ENCODE measurements around the gene C1QTNF2.
A peak's percentile ranks its signal among the peaks of the same experiment; 100 is the strongest.

Gene C1QTNF2

GRCh38 chr5:160311491-160312133 lies 58.8 kb downstream of the C1QTNF2 start:
- TF ChIP-seq CTCF (IDR thresholded peaks at IDR 0.05; ENCODE audit: low read depth, low read length) = no peak
- peak; percentile 13 to 25 for DNase-seq (ENCODE audit: low read depth in 2 of 2)
- peak overlapping the region; percentile 58 to 67 for H3K4me3 ChIP-seq (replicated peaks in 1 of 2; ENCODE audit: low read depth in 2 of 2, low read length in 2 of 2)

- DNase-seq (ENCODE audit: low read depth in 2 of 2) = no peak
- H3K4me3 ChIP-seq (replicated peaks in 1 of 2; ENCODE audit: low read depth in 2 of 2, low read length in 2 of 2) = no peak overlapping the region
- no peak for TF ChIP-seq CTCF (IDR thresholded peaks at IDR 0.05; ENCODE audit: low read depth, low read length)
Observed at GRCh38 chr5:160310552-160311295, 59.7 kb downstream of the C1QTNF2 start.

GRCh38 chr5:160310140-160310539 lies 60.3 kb downstream of the C1QTNF2 start:
- no peak for TF ChIP-seq CTCF (IDR thresholded peaks at IDR 0.05; ENCODE audit: low read depth, low read length)
- no peak overlapping the region for H3K4me3 ChIP-seq (replicated peaks in 1 of 2; ENCODE audit: low read depth in 2 of 2, low read length in 2 of 2)
- DNase-seq (ENCODE audit: low read depth in 2 of 2) = no peak

GRCh38 chr5:160306696-160307095 lies 63.7 kb downstream of the C1QTNF2 start:
- no peak overlapping the region for H3K4me3 ChIP-seq (replicated peaks in 1 of 2; ENCODE audit: low read depth in 2 of 2, low read length in 2 of 2)
- no peak for DNase-seq (ENCODE audit: low read depth in 2 of 2)
- no peak for TF ChIP-seq CTCF (IDR thresholded peaks at IDR 0.05; ENCODE audit: low read depth, low read length)

- no peak overlapping the region for H3K4me3 ChIP-seq (replicated peaks in 1 of 2; ENCODE audit: low read depth in 2 of 2, low read length in 2 of 2)
- DNase-seq (ENCODE audit: low read depth in 2 of 2) = no peak
- TF ChIP-seq CTCF (IDR thresholded peaks at IDR 0.05; ENCODE audit: low read depth, low read length) = no peak
Observed at GRCh38 chr5:160305319-160305718, 65.1 kb downstream of the C1QTNF2 start.

GRCh38 chr5:160303690-160304089 lies 66.7 kb downstream of the C1QTNF2 start:
- no peak for TF ChIP-seq CTCF (IDR thresholded peaks at IDR 0.05; ENCODE audit: low read depth, low read length)
- no peak overlapping the region for H3K4me3 ChIP-seq (replicated peaks in 1 of 2; ENCODE audit: low read depth in 2 of 2, low read length in 2 of 2)
- DNase-seq (ENCODE audit: low read depth in 2 of 2) = no peak

All from cardiac fibroblast (primary cell).